Progenitor cell of endocrine pancreas (in vitro differentiated cells): Measurements from ENCODE around the gene SLC7A1. TPM values are rescaled to one million over a fixed set of nuclear protein-coding genes. Genes with fewer than 3 reads are reported as not detected.

Source experiments
- DNase-seq: peaks from one replicate; pipeline ENCODE4 v3.0.0; 2021; ENCODE audit warnings: low spot score; ENCODE audit not compliant: unreplicated experiment
- H3K27ac Mint-ChIP-seq: 2 replicates; pipeline ENCODE4 v1.8.0; 2021; ENCODE audit warnings: mild to moderate bottlenecking, moderate library complexity, mixed read lengths
- H3K27me3 Mint-ChIP-seq: 2 replicates; pipeline ENCODE4 v1.8.0; 2021; ENCODE audit warnings: mixed read lengths
- H3K36me3 Mint-ChIP-seq: 2 replicates; pipeline ENCODE4 v1.8.0; 2022; ENCODE audit warnings: mixed read lengths; ENCODE audit not compliant: insufficient read depth
- H3K4me1 Mint-ChIP-seq: 2 replicates; pipeline ENCODE4 v1.8.0; 2021; ENCODE audit warnings: low read depth, mixed read lengths
- H3K4me3 Mint-ChIP-seq: 2 replicates; pipeline ENCODE4 v1.8.0; 2021; ENCODE audit warnings: low read depth, mild to moderate bottlenecking, moderate library complexity, mixed read lengths
- H3K9me3 Mint-ChIP-seq: 2 replicates; pipeline ENCODE4 v1.8.0; 2021; ENCODE audit warnings: low read depth, mixed read lengths
- total RNA-seq: library from RNA; stranded (reverse); gene quantifications from 2 replicates; pipeline ENCODE4 v1.2.1, GENCODE V29; 2021
- TF ChIP-seq, protein P1 (sequence below): fragments of 200-600 bp; sonication (generic); IDR thresholded peaks from one replicate; pipeline ENCODE4 v1.5.0; 2021; ENCODE audit warnings: antibody characterized with exemption, mild to moderate bottlenecking; ENCODE audit not compliant: unreplicated experiment

Gene SLC7A1
- total RNA-seq, 1 donor from 2014 or later: 31.3 TPM

DNA sequence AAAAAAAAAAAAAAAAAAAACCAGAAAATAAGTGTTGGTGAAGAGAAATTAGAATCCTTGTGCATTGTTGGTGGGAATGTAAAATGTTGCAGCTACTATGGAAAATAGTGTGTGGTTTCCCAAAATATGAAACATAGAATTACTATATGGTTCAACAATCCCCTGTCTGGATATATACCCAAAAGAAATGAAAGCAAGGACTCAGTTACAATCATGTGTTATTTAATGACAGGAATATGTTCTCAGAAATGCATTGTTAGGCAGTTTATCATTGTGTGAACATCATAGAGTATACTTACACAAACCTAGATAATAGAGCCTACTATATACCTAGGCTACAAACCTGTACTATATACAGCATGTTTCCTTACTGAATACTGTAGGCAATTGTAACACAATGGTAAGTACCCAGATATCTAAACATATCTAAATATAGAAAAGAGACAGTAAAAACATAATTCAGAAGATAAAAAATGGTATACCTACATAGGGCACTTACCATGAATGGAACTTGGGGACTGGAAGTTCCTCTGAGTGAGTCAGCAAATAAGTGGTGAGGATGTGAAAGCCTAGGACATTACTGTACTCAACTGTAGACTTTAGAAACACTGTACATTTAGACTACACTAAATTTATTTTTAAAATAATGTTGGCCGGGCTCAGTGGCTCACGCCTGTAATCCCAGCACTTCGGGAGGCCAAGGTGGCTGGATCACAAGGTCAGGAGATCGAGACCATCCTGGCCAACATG lies 25.7 kb upstream of the SLC7A1 start:
- Mint-ChIP-seq H3K4me3 (no peak overlapping the region), H3K36me3 (no peaks in the 10 kb centered on the region), H3K27me3 (peaks cover 4% of the 10 kb centered on the region), H3K27ac (no peak overlapping the region), H3K9me3 (peaks cover 11% of the 10 kb centered on the region), H3K4me1 (no peaks in the 10 kb centered on the region)
- TF ChIP-seq, protein P1, sequence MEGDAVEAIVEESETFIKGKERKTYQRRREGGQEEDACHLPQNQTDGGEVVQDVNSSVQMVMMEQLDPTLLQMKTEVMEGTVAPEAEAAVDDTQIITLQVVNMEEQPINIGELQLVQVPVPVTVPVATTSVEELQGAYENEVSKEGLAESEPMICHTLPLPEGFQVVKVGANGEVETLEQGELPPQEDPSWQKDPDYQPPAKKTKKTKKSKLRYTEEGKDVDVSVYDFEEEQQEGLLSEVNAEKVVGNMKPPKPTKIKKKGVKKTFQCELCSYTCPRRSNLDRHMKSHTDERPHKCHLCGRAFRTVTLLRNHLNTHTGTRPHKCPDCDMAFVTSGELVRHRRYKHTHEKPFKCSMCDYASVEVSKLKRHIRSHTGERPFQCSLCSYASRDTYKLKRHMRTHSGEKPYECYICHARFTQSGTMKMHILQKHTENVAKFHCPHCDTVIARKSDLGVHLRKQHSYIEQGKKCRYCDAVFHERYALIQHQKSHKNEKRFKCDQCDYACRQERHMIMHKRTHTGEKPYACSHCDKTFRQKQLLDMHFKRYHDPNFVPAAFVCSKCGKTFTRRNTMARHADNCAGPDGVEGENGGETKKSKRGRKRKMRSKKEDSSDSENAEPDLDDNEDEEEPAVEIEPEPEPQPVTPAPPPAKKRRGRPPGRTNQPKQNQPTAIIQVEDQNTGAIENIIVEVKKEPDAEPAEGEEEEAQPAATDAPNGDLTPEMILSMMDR: no peak
- DNase-seq: no peak

GRCh38 chr13:29619995-29620394 lies 24.5 kb upstream of the SLC7A1 start:
- no peak overlapping the region for H3K4me3 Mint-ChIP-seq
- peaks cover 11% of the 10 kb centered on the region for H3K9me3 Mint-ChIP-seq
- no peaks in the 10 kb centered on the region for H3K4me1 Mint-ChIP-seq
- no peaks in the 10 kb centered on the region for H3K27me3 Mint-ChIP-seq
- H3K36me3 Mint-ChIP-seq: no peaks in the 10 kb centered on the region
- no peak overlapping the region for H3K27ac Mint-ChIP-seq
- TF ChIP-seq, protein P1: no peak
- DNase-seq: no peak

DNA sequence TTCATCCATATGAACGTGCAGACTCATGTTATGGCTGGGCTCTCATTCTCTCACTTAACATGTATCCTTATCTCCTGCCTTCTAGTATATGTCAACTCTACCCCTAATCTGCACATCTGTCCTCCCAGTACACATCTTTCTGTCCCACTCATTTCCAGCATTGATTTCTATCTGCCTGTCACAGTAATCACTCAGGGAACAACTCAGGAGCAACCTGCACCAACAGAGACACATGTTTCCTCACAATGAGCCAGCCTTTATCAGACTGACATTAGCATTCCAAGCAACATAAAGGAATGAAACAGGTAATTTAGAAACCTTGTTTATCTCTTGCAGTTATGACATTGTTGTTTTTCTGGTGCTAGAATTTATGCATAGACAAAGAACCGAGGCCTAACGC lies 17.6 kb upstream of the SLC7A1 start:
- Mint-ChIP-seq H3K4me1 (no peaks in the 10 kb centered on the region), H3K27ac (no peak overlapping the region), H3K9me3 (peaks cover 8% of the 10 kb centered on the region), H3K4me3 (no peak overlapping the region), H3K27me3 (peaks cover 23% of the 10 kb centered on the region), H3K36me3 (no peaks in the 10 kb centered on the region)
- TF ChIP-seq, protein P1: no peak
- DNase-seq: no peak

- no peaks in the 10 kb centered on the region for H3K36me3 Mint-ChIP-seq
Observed at GRCh38 chr13:29607465-29607864, 12.0 kb upstream of the SLC7A1 start.

DNA sequence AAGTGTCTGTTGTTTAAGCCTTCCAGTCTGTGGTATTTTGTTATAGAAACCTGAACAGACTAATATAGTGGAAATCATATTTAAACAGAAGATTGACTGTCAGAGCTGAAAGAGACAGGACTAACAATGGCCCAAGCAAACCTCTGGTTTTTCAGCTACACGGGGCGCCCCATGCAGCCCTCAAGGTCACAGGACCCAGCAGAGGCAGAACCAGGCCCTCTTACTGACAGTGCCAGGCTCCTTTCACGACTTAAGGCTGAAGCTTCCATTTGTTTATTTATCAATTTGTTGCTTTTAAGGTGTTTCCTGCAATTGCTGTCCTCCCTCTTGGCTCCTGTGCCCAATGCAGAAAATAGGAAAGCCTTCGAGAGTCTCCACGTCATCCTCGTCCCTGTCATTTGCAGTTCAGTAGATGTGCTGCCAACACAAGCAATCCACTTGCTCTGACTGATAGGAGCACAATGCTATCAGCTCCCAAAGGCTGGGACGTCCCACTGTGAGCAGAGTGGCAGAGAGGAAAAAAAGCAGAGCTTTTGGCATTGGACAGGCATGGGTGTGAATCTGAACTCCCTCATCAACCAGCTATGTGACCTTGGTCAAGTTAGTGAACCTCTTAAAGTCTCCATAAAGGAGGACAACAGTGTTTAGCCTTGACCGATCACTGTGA lies 10.5 kb upstream of the SLC7A1 start:
- Mint-ChIP-seq H3K4me1 (no peaks in the 10 kb centered on the region), H3K4me3 (no peak overlapping the region), H3K9me3 (no peaks in the 10 kb centered on the region), H3K27ac (no peak overlapping the region), H3K27me3 (peaks cover 35% of the 10 kb centered on the region), H3K36me3 (no peaks in the 10 kb centered on the region)
- TF ChIP-seq, protein P1: no peak
- DNase-seq: no peak

More at GRCh38 chr13:29607465-29607864, 12.0 kb upstream of the SLC7A1 start:
- DNase-seq: no peak
- H3K9me3 Mint-ChIP-seq: no peaks in the 10 kb centered on the region
- TF ChIP-seq, protein P1: no peak
- no peak overlapping the region for H3K27ac Mint-ChIP-seq
- H3K4me3 Mint-ChIP-seq: no peak overlapping the region
- peaks cover 36% of the 10 kb centered on the region for H3K27me3 Mint-ChIP-seq
- no peaks in the 10 kb centered on the region for H3K4me1 Mint-ChIP-seq
